GM12864 (cell line): ENCODE results near the gene TMEM184A.

Source experiments
- DNase-seq: peaks from one replicate; pipeline ENCODE4 v3.0.0-alpha.2; 2011; ENCODE audit warnings: low read depth
- H3K4me3 ChIP-seq: 2 replicates; pipeline ENCODE4 v1.5.1; 2011; ENCODE audit warnings: mild to moderate bottlenecking, low read depth, low read length, control low read depth
- TF ChIP-seq, protein P1 (sequence below): IDR thresholded peaks from 2 replicates; pipeline ENCODE4 v1.5.1; 2011; ENCODE audit warnings: low read depth, mild to moderate bottlenecking, moderate library complexity, low read length, control low read depth, inconsistent platforms; ENCODE audit errors: missing control alignments

Gene TMEM184A

GRCh38 chr7:1595027-1595426 is 39.0 kb upstream of the TMEM184A start:
- H3K4me3 ChIP-seq = no peak overlapping the region
- TF ChIP-seq, protein P1, sequence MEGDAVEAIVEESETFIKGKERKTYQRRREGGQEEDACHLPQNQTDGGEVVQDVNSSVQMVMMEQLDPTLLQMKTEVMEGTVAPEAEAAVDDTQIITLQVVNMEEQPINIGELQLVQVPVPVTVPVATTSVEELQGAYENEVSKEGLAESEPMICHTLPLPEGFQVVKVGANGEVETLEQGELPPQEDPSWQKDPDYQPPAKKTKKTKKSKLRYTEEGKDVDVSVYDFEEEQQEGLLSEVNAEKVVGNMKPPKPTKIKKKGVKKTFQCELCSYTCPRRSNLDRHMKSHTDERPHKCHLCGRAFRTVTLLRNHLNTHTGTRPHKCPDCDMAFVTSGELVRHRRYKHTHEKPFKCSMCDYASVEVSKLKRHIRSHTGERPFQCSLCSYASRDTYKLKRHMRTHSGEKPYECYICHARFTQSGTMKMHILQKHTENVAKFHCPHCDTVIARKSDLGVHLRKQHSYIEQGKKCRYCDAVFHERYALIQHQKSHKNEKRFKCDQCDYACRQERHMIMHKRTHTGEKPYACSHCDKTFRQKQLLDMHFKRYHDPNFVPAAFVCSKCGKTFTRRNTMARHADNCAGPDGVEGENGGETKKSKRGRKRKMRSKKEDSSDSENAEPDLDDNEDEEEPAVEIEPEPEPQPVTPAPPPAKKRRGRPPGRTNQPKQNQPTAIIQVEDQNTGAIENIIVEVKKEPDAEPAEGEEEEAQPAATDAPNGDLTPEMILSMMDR = no peak
- no peak for DNase-seq

DNA sequence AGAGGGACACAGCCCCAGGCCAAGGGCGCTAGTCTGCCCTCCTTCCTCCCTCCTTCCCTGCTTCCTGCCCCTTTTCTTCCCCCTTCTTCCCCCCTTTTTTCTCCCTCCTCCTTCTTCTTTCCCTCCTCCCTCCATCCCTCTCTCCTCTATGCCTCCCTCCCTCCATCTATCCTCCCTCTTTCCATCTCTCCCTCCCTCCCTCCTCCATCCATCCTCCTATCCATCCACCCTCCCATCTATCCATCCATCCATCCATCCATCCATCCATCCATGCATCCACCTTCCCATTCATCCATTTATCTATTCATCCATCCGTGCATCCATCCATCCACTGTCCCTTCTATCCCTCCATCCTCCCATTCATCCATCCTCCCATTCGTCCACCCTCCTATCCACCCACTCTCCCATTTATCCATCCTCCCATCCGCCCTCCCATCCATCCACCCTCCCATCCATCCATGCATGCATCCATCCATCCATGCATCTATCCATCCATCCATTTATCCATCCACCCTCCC is 38.0 kb upstream of the TMEM184A start:
- no peak for DNase-seq
- no peak overlapping the region for H3K4me3 ChIP-seq
- TF ChIP-seq, protein P1 = no peak

DNA sequence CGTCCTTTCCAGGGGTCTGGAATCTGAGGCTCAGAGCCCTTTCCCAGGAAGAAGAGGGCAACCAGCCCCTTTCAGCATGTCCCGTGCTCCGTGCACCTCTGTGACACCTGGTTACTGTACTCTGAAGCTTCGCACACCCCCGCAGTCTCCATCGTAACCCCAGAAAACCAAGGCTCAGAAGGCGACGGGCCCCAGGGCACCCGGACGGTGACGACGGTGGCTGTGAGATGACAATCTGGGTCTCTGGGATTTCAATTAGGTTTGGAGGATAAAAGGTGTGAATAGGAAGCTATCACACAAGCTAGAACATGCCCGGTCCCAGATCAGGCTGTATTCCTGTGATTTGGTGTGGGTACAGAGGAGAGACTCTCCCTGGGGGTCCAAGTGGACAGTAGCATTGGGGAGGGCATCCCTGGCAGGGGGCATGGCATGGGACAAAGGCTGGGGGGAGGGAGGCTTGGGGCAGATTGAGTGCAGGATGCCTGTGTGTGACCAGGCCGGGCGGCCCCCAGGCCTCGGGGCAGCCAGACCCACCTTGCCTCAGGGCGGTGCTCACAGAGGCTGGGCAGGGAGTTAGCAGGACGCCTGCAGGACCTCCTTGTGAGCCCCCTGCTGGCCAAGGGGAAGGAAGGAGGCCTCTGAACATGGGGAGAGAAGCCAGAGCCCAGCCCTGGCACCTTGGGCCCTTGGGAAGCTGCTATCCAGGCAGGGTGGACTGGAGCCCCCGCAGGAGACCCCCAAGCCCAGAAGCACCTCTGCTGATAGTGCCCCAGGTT is 37.3 kb upstream of the TMEM184A start:
- DNase-seq = no peak
- TF ChIP-seq, protein P1 = peak; percentile 54
- H3K4me3 ChIP-seq = no peak overlapping the region

- no peak overlapping the region for H3K4me3 ChIP-seq
- TF ChIP-seq, protein P1 = no peak
- no peak for DNase-seq
Observed at GRCh38 chr7:1592299-1592871, 36.4 kb upstream of the TMEM184A start.

- DNase-seq = no peak
- TF ChIP-seq, protein P1 = no peak
- no peak overlapping the region for H3K4me3 ChIP-seq
Observed at GRCh38 chr7:1591876-1592275, 35.9 kb upstream of the TMEM184A start.

DNA sequence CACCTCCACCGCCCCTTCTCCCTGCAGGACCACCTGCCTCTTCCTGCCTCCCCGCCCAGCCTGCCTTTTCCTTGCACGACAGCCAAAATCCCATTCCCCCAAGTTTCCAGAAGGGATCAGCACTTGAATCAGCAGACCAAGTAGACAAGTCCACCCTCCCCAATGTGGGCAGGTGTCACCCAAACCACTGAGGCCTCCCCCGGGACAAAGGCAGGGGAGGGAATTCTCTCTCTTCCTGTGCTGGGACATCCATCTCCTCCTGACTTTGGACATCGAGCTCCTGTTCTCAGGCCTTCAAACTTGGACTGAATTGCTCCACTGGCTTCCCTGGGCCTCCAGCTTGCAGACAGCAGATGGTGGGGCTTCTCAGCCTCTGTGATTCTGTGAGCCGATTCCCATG is 35.4 kb upstream of the TMEM184A start:
- no peak for DNase-seq
- TF ChIP-seq, protein P1 = no peak
- H3K4me3 ChIP-seq = no peak overlapping the region
